Rectal smooth muscle tissue (tissue), 1 donor: ENCODE results near the gene PDZD8.

Experiments
- H3K27ac ChIP-seq: one replicate; pipeline ENCODE4 v1.7.0; 2013; ENCODE audit warnings: low read depth, low read length, inconsistent platforms
- H3K27me3 ChIP-seq: one replicate; pipeline ENCODE4 v1.7.0; 2013; ENCODE audit warnings: low read length; ENCODE audit not compliant: control insufficient read depth, insufficient read depth
- H3K36me3 ChIP-seq: one replicate; pipeline ENCODE4 v1.7.0; 2013; ENCODE audit warnings: low read length; ENCODE audit not compliant: control insufficient read depth, insufficient read depth
- H3K4me1 ChIP-seq: one replicate; pipeline ENCODE4 v1.7.0; 2013; ENCODE audit warnings: low read length; ENCODE audit not compliant: control insufficient read depth, insufficient read depth
- H3K4me3 ChIP-seq: one replicate; pipeline ENCODE4 v1.7.0; 2013; ENCODE audit warnings: low read length
- H3K9ac ChIP-seq: one replicate; pipeline ENCODE4 v1.7.0; 2013; ENCODE audit warnings: low read length

PDZD8 gene

DNA sequence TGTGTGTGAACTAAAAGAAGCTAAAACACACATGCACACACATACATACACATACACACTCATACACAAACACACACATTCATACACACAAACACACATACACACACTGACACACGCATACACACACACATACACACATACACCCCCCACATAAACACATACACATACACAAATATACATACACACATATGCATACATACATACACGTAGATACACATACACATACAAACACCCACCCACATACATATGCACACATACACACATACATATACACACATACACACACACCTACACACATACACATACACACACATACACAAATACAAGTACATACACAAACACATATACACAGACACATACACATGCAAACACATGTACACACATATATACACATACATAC is 106.3 kb downstream of the PDZD8 start:
- no peaks in the 10 kb centered on the region for H3K27me3 ChIP-seq
- no peaks in the 10 kb centered on the region for H3K36me3 ChIP-seq
- H3K27ac ChIP-seq, result no peak overlapping the region
- H3K4me1 ChIP-seq, result no peaks in the 10 kb centered on the region
- H3K4me3 ChIP-seq, result no peak overlapping the region
- no peak overlapping the region for H3K9ac ChIP-seq

DNA sequence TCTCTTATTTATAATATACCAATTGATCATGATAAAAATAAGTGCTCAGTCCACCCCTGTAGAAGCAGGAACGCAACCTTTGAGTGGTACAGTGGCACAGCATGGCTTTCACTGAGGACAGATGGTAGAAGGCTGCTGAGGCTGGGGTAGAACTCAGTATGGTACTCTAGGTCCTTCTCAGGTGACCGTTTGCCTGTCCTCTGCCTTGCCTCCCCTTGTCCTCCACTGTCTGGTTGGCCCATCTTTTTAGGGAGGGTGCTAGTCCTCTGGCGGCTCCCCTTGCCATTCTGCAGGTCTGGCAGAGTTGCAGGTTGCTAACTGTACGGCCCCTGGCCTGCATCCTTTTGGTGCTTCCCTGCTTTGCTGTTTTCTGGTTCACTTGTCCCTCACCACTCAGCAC is 107.0 kb downstream of the PDZD8 start:
- Histone ChIP-seq H3K27me3 (no peaks in the 10 kb centered on the region), H3K4me1 (no peaks in the 10 kb centered on the region), H3K4me3 (no peak overlapping the region), H3K9ac (no peak overlapping the region), H3K27ac (no peak overlapping the region), H3K36me3 (no peaks in the 10 kb centered on the region)

DNA sequence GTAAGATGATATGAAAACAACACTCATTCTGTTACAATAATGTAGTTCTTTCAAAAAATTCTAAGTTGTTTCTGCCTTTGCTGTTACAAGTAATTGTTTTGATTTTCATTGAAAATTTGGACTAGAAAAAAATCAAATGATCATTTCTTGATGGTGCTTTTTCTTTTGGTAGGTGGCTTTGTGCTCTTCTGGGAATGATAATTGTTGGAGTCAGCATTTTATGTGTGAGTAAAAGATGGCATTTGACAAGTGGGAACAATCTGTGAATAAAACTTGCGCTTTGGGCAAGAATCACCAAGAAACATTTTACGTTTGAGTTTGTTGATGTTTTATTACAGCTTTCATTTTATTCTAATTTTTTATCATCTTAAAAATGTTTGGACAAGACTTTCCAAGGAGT is 108.4 kb downstream of the PDZD8 start:
- no peak overlapping the region for H3K9ac ChIP-seq
- H3K4me1 ChIP-seq, result no peaks in the 10 kb centered on the region
- no peak overlapping the region for H3K27ac ChIP-seq
- H3K27me3 ChIP-seq, result no peaks in the 10 kb centered on the region
- H3K36me3 ChIP-seq, result no peaks in the 10 kb centered on the region
- no peak overlapping the region for H3K4me3 ChIP-seq

DNA sequence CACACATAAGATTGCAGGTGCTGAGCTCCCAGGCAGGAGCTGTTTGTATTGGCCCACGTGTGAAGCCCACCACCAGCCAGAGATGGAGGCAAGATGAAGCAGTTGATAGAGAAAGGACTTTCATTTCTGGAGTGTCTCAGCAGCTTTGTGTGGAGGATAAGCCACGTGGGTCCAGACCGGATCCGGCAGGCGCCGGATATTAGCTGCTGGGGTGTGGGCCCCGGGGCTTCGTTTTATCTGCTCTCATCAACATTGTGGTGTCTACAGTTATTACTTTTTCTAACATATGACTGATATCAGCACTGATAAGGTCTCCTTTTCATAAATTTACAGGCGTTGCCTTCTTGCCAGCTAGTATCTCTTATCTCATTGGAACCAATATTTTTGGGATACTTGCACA is 108.8 kb downstream of the PDZD8 start:
- Histone ChIP-seq H3K36me3 (no peaks in the 10 kb centered on the region), H3K27me3 (no peaks in the 10 kb centered on the region), H3K9ac (no peak overlapping the region), H3K27ac (no peak overlapping the region), H3K4me3 (no peak overlapping the region), H3K4me1 (no peaks in the 10 kb centered on the region)

DNA sequence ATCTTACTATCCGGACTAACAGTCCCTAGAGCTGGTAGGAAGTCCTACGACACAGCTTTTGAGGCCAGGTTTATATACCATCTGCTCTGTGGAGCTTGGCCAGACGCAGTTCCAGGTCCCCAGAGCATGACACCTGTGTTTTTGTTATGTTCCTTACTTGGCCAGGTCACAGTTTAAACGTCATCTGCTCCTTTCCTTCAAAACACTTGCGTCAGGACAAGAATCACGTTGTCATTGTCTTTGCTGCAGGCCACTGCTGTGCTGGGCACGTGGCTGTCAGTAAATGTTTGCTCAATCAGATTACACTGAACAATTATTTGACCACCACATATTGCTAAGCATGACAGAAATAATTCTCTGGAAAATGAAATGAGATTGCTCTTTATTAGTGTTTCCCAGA is 110.5 kb downstream of the PDZD8 start:
- Histone ChIP-seq H3K36me3 (no peaks in the 10 kb centered on the region), H3K4me3 (no peak overlapping the region), H3K9ac (no peak overlapping the region), H3K27me3 (no peaks in the 10 kb centered on the region), H3K27ac (no peak overlapping the region), H3K4me1 (no peaks in the 10 kb centered on the region)

DNA sequence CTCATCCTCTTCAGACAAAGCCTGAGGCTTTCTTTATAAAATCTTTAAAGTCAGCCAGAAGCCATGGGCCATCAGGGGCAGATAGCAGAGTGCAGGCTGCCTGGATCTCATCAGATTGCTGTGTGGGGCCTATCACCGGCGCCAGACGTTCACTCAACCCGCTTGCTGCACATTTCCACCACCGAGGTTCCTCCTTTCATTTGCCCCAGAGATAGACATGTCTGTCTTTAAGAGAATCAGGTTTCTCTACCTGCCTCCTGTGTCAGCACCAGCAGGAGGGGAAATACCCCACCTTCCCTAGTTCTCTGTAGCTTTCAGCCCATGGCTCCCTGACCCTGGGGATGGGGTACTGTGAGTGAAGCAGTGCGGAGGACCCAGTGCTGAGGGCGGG is 112.3 kb downstream of the PDZD8 start:
- no peaks in the 10 kb centered on the region for H3K4me1 ChIP-seq
- no peaks in the 10 kb centered on the region for H3K36me3 ChIP-seq
- no peak overlapping the region for H3K9ac ChIP-seq
- no peak overlapping the region for H3K27ac ChIP-seq
- H3K4me3 ChIP-seq, result no peak overlapping the region
- H3K27me3 ChIP-seq, result no peaks in the 10 kb centered on the region

DNA sequence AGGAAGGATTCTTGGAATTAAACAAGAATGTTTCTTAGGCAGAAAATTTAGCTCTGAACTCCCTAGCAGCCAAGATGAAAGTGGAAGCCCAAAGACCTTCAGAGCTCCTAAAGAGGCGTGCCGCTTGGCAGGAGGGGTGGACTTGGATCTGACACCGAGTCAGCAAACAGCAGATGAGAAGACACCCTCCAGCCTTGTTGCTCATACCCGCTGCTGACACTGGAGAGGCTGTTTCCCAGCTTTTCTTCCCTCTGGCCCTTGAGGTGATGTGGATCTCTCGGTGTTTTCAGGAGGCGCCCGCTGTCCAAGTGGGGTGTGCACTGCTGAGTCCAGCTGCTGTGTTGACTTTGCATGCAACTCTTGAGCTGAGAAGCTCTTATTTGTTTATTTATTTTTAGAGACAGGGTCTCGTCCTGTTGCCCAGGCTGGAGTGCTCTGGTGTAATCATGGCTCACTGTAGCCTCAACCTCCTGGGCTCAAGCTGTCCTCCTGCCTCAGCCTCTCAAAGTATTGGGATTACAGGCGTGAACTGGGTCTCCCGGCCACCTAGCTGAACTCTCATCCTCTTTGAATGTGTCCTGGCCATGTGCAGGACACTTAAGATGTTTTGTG is 112.8 kb downstream of the PDZD8 start:
- H3K4me1 ChIP-seq, result no peaks in the 10 kb centered on the region
- H3K27ac ChIP-seq, result no peak overlapping the region
- no peaks in the 10 kb centered on the region for H3K36me3 ChIP-seq
- H3K4me3 ChIP-seq, result no peak overlapping the region
- no peaks in the 10 kb centered on the region for H3K27me3 ChIP-seq
- H3K9ac ChIP-seq, result no peak overlapping the region

DNA sequence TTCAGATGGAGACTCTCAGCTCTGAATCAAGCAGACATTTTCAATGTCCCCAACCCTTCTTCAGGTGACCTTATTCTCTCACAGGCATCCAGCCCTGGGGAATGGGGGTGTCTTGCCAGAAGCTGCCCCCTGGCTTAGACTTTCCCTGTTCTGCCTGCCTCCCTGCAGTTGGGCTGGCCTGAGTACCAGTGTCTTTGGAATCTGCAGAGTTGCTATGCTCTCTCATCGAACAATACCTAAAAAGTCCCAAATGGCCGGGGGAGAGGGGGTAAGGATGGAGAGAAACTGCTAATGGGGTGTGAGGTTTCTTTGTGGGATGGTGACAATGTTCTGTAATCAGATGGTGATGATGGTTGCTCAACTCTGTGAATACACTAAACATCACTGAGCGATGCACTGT is 113.7 kb downstream of the PDZD8 start:
- Histone ChIP-seq H3K4me1 (no peaks in the 10 kb centered on the region), H3K27ac (no peak overlapping the region), H3K36me3 (no peaks in the 10 kb centered on the region), H3K4me3 (no peak overlapping the region), H3K27me3 (no peaks in the 10 kb centered on the region), H3K9ac (no peak overlapping the region)

DNA sequence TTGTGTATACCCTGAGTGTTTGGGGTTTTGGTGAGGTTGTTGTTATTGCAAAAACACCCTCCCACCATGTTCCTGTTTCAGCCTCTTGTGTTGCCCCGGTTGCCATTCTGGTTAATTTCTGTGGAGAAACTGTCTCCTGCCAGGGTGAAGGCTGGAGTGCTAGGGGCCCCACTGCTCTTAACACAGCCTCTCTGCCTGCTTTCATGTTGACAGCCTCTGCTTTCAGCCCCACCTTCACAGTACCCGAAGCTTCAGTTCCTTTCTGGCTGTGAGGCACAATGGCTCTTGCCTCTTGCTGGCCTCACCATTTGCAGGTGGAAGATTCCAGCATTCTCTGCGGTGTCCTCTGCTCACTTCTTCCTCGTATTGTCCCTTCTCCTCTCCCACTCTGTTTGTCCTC is 115.2 kb downstream of the PDZD8 start:
- Histone ChIP-seq H3K9ac (no peak overlapping the region), H3K4me3 (no peak overlapping the region), H3K4me1 (no peaks in the 10 kb centered on the region), H3K36me3 (no peaks in the 10 kb centered on the region), H3K27ac (no peak overlapping the region), H3K27me3 (no peaks in the 10 kb centered on the region)

DNA sequence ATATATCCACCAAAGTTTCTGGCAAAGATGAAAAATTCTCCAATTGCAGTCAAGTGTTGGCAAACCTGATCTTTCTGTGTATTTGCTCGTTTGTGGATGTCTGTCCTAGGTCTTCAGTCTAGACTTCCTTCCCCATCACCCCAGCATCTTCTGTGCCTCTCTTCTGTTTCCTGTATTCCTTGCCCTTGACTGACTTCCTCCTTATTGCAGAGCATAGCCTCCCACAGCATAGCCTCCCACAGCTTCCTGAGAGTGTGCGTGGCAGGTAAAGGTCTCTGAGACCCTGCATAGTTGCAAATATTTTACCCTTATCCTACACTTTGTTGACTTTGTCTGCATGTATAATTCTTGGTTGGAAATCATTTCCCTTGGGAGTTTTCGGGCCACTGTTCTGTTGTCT is 116.0 kb downstream of the PDZD8 start:
- no peak overlapping the region for H3K9ac ChIP-seq
- H3K27ac ChIP-seq, result no peak overlapping the region
- no peaks in the 10 kb centered on the region for H3K36me3 ChIP-seq
- no peaks in the 10 kb centered on the region for H3K27me3 ChIP-seq
- H3K4me3 ChIP-seq, result no peak overlapping the region
- H3K4me1 ChIP-seq, result no peaks in the 10 kb centered on the region

DNA sequence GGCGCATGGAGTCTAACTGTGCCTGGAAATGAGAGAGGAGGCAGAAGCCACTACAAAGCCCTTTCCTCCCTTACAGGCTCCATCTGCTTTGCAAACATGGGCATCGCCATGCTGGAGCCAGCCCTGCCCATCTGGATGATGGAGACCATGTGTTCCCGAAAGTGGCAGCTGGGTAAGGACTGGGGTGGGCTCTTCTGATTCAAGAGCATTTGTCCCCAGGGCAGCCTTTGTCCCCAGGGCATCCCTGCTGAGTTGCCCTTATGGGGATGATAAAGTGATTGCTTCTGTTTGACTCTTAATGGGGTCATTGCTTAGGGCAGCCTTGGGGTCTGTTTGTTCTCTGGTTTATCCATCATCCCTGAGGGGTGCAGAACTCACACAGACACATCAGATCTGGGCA is 117.5 kb downstream of the PDZD8 start:
- H3K36me3 ChIP-seq, result no peaks in the 10 kb centered on the region
- no peak overlapping the region for H3K9ac ChIP-seq
- no peak overlapping the region for H3K27ac ChIP-seq
- H3K27me3 ChIP-seq, result no peaks in the 10 kb centered on the region
- no peak overlapping the region for H3K4me3 ChIP-seq
- H3K4me1 ChIP-seq, result no peaks in the 10 kb centered on the region

DNA sequence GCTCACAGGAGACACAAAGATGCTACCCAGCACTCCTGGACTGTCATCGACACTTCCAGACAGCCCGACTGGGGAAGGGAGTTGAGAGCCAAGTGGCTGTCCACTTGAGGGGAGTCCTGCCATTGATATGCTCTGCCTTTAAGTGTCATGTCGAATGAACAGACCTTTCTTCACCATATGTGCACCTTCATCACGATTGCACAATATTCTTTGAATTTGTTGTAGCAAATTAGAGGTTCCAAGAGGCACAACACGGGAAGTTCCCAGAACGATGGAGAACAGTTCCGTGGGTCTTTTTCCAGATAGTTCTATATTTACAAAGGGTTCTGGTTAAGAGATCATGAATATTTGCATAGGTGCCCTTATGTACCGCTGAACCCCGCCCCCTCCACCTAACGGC is 118.3 kb downstream of the PDZD8 start:
- Histone ChIP-seq H3K36me3 (no peaks in the 10 kb centered on the region), H3K27me3 (no peaks in the 10 kb centered on the region), H3K4me3 (no peak overlapping the region)

DNA sequence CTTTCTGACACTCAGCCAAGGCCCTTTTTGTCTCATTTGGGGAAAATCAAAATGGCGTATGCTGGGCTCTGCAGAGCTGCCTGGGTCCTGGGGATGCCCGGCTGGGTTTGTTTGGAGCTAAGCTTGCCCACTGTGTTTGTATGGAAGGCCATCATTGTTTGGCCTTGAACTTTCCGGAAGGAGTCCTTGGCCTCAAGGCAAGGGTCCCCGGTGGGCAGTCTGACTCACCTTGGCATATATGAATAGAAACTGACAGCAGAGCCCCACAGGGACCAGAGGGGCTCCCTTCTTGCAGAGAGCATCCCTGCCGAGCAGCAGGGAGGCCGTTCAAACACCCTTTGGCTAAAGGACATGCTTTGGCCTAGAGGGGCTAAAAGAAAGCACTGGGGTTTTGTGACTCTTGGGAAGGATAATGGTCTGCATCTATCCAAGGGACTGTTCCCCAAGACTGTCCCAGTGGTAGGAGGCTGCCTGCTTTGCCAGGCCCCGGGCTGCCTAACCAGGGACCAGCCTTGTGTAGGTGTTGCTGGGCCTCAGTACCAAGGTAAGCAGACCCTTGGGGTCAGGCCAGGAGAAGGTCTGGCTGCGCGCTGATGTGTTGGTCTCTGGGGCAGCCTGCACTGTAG is 119.3 kb downstream of the PDZD8 start:
- Histone ChIP-seq H3K27ac (no peak overlapping the region), H3K36me3 (no peaks in the 10 kb centered on the region), H3K4me3 (no peak overlapping the region), H3K27me3 (no peaks in the 10 kb centered on the region), H3K9ac (no peak overlapping the region), H3K4me1 (no peaks in the 10 kb centered on the region)

More for the DNA sequence above, 118.3 kb downstream of the PDZD8 start:
- Histone ChIP-seq H3K4me1 (no peaks in the 10 kb centered on the region), H3K27ac (no peak overlapping the region), H3K9ac (no peak overlapping the region)
